ENCODE results near the gene RAP2C. TPM values are rescaled to one million over a fixed set of nuclear protein-coding genes. Genes with fewer than 3 reads are reported as not detected.

Gene RAP2C
- total RNA-seq, 1 donor: 24.6 TPM

DNA sequence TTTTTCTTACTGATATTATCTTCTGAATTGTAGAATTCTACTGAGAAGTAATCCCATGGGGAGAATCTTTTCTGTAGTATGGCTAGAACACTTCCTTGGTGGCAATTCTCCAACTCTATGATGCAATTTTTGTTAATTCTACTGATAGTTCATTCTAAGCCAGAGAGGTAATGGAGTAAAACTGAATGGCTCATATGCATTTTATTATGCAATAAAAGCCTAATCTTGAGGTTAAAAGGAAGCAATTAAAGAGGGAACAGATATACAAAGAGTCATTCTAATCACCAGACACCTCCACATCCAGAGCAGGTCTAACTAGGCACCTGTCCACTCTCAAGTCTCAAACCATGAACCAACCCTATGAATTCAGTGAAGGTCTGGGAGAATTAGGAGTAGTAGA is 9.7 kb downstream of the RAP2C start:
- Histone ChIP-seq H3K36me3 (ENCODE audit: insufficient read depth, low read length) (peaks cover 4% of the 10 kb centered on the region), H3K4me2 (ENCODE audit: insufficient read depth, low read length) (no peak overlapping the region), H2AFZ (ENCODE audit: low read length) (no peak overlapping the region), H3K9me3 (ENCODE audit: low read depth, low read length) (no peaks in the 10 kb centered on the region), H3K4me1 (ENCODE audit: insufficient read depth, low read length) (peaks cover 2% of the 10 kb centered on the region), H4K20me1 (ENCODE audit: insufficient read depth, low read length) (peaks cover 2% of the 10 kb centered on the region), H3K79me2 (ENCODE audit: insufficient read depth, low read length) (peaks cover 11% of the 10 kb centered on the region), H3K4me3 (ENCODE audit: insufficient read depth, low read length) (no peak overlapping the region), H3K27me3 (ENCODE audit: insufficient read depth, low read length) (no peaks in the 10 kb centered on the region), H3K27ac (ENCODE audit: low read depth, low read length) (no peak overlapping the region)
- TF ChIP-seq, protein P1, sequence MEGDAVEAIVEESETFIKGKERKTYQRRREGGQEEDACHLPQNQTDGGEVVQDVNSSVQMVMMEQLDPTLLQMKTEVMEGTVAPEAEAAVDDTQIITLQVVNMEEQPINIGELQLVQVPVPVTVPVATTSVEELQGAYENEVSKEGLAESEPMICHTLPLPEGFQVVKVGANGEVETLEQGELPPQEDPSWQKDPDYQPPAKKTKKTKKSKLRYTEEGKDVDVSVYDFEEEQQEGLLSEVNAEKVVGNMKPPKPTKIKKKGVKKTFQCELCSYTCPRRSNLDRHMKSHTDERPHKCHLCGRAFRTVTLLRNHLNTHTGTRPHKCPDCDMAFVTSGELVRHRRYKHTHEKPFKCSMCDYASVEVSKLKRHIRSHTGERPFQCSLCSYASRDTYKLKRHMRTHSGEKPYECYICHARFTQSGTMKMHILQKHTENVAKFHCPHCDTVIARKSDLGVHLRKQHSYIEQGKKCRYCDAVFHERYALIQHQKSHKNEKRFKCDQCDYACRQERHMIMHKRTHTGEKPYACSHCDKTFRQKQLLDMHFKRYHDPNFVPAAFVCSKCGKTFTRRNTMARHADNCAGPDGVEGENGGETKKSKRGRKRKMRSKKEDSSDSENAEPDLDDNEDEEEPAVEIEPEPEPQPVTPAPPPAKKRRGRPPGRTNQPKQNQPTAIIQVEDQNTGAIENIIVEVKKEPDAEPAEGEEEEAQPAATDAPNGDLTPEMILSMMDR (IDR thresholded peaks at IDR 0.05; ENCODE audit: extremely low read depth, low read depth, low read length): no peak
- DNase-seq (ENCODE audit: insufficient read length, low spot score, missing footprints): no peak

DNA sequence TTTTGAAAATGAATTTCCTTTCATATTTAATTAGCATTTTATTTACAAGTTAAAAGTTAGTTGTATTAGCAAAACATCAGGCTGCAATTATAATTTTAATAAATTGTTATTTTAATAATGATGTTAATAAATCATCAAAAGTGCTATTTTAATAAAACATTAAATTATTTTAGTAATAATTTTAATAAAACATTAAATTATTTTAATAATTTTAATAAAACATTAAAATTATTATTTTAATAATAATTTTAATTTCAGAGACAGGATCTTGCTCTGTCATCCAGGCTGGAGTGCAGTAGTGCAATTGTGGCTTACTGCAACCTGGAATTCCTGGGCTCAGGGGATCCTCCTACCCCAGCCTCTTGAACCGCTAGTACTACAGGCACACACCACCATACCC is 10.8 kb downstream of the RAP2C start:
- DNase-seq (ENCODE audit: insufficient read length, low spot score, missing footprints): no peak
- Histone ChIP-seq H4K20me1 (ENCODE audit: insufficient read depth, low read length) (peaks cover 2% of the 10 kb centered on the region), H3K4me1 (ENCODE audit: insufficient read depth, low read length) (peaks cover 2% of the 10 kb centered on the region), H3K36me3 (ENCODE audit: insufficient read depth, low read length) (no peaks in the 10 kb centered on the region), H3K79me2 (ENCODE audit: insufficient read depth, low read length) (peaks cover 4% of the 10 kb centered on the region), H2AFZ (ENCODE audit: low read length) (no peak overlapping the region), H3K4me2 (ENCODE audit: insufficient read depth, low read length) (no peak overlapping the region), H3K9me3 (ENCODE audit: low read depth, low read length) (no peaks in the 10 kb centered on the region), H3K27ac (ENCODE audit: low read depth, low read length) (no peak overlapping the region), H3K4me3 (ENCODE audit: insufficient read depth, low read length) (no peak overlapping the region), H3K27me3 (ENCODE audit: insufficient read depth, low read length) (no peaks in the 10 kb centered on the region)
- TF ChIP-seq, protein P1 (IDR thresholded peaks at IDR 0.05; ENCODE audit: extremely low read depth, low read depth, low read length): no peak

DNA sequence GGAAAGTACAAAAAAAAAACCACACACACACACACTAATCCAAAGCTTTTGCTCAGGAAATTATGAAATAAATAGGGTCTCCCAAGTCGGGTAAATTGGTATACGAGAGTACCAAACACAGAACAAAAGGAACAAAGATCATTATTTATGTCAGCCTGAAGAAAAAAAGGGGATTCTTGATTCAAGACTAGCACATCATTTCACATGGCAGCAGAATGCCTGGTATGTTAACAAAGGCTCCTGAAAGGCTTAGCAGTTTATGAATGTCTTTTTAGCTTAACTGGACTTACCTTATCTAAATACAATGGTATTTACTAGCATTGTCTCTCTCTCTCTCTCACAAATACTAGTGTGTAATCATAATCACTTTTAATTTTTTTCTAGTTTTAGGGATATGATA is 11.3 kb downstream of the RAP2C start:
- peaks cover 2% of the 10 kb centered on the region for H3K4me1 ChIP-seq (ENCODE audit: insufficient read depth, low read length)
- H3K27me3 ChIP-seq (ENCODE audit: insufficient read depth, low read length): no peaks in the 10 kb centered on the region
- H4K20me1 ChIP-seq (ENCODE audit: insufficient read depth, low read length): peaks cover 2% of the 10 kb centered on the region
- H3K9me3 ChIP-seq (ENCODE audit: low read depth, low read length): no peaks in the 10 kb centered on the region
- DNase-seq (ENCODE audit: insufficient read length, low spot score, missing footprints): no peak
- no peak overlapping the region for H3K4me3 ChIP-seq (ENCODE audit: insufficient read depth, low read length)
- H3K4me2 ChIP-seq (ENCODE audit: insufficient read depth, low read length): no peak overlapping the region
- H2AFZ ChIP-seq (ENCODE audit: low read length): no peak overlapping the region
- H3K36me3 ChIP-seq (ENCODE audit: insufficient read depth, low read length): no peaks in the 10 kb centered on the region
- peaks cover 3% of the 10 kb centered on the region for H3K79me2 ChIP-seq (ENCODE audit: insufficient read depth, low read length)
- TF ChIP-seq, protein P1 (IDR thresholded peaks at IDR 0.05; ENCODE audit: extremely low read depth, low read depth, low read length): no peak
- no peak overlapping the region for H3K27ac ChIP-seq (ENCODE audit: low read depth, low read length)

DNA sequence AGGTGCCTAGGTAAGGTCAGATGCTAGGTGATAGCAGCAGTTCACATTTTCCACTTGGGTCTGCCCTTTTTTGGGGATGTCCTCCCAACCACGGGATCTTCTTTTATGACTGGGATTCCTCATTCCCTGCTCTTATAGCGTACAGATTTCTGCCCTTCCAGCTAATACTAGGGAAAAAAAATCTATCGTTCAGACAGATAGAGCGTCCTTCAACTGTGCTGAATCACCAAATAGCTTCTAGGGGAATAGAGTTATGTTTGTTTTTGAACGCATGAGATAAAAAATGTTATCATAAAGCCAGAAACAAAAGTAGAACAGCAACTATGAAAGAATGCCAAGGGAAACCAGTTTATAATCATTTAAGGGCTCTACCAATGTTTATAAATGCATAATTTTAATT is 13.0 kb downstream of the RAP2C start:
- no peak overlapping the region for H3K4me3 ChIP-seq (ENCODE audit: insufficient read depth, low read length)
- H2AFZ ChIP-seq (ENCODE audit: low read length): no peak overlapping the region
- H3K27me3 ChIP-seq (ENCODE audit: insufficient read depth, low read length): no peaks in the 10 kb centered on the region
- H3K27ac ChIP-seq (ENCODE audit: low read depth, low read length): no peak overlapping the region
- no peak for DNase-seq (ENCODE audit: insufficient read length, low spot score, missing footprints)
- H3K36me3 ChIP-seq (ENCODE audit: insufficient read depth, low read length): no peaks in the 10 kb centered on the region
- TF ChIP-seq, protein P1 (IDR thresholded peaks at IDR 0.05; ENCODE audit: extremely low read depth, low read depth, low read length): no peak
- H3K4me1 ChIP-seq (ENCODE audit: insufficient read depth, low read length): peaks cover 2% of the 10 kb centered on the region
- H3K4me2 ChIP-seq (ENCODE audit: insufficient read depth, low read length): no peak overlapping the region
- no peaks in the 10 kb centered on the region for H3K9me3 ChIP-seq (ENCODE audit: low read depth, low read length)
- H4K20me1 ChIP-seq (ENCODE audit: insufficient read depth, low read length): peaks cover 2% of the 10 kb centered on the region
- H3K79me2 ChIP-seq (ENCODE audit: insufficient read depth, low read length): peaks cover 2% of the 10 kb centered on the region

All from osteoblast (primary cell).